SK-N-SH treated with all-trans-retinoic acid at 6 μM for 48 hours (cell line): ENCODE data around the gene NUP133.

Experiments used
- ATAC-seq: fragments of 200-7000 bp; cut with Tn5 transposase; 3 replicates; pipeline ENCODE4 v1.9.1; 2020; ENCODE audit warnings: mild to moderate bottlenecking, moderate library complexity
- ARNTL ChIP-seq: fragments of 450-650 bp; formaldehyde crosslinking; IDR thresholded peaks from 2 replicates; pipeline ENCODE4 v1.5.0; 2020; ENCODE audit warnings: low read depth, mild to moderate bottlenecking, moderate library complexity, borderline replicate concordance
- BACH2 ChIP-seq: fragments of 250-450 bp; sonication (Bioruptor Pico); IDR thresholded peaks from 2 replicates; pipeline ENCODE4 v1.9.0; 2021; ENCODE audit warnings: mild to moderate bottlenecking, borderline replicate concordance
- ESRRG ChIP-seq: fragments of 250-450 bp; sonication (Bioruptor Pico); IDR thresholded peaks from 2 replicates; pipeline ENCODE4 v1.6.1; 2021; ENCODE audit warnings: mild to moderate bottlenecking
- GLIS3 ChIP-seq: fragments of 250-450 bp; sonication (Bioruptor Pico); IDR thresholded peaks from 2 replicates; pipeline ENCODE4 v1.5.0; 2020; ENCODE audit warnings: mild to moderate bottlenecking, moderate library complexity
- ISL1 ChIP-seq: fragments of 250-450 bp; sonication (Bioruptor Pico); IDR thresholded peaks from 2 replicates; pipeline ENCODE4 v2.1.2; 2022; ENCODE audit warnings: mild to moderate bottlenecking, moderate library complexity
- OSR1 ChIP-seq: fragments of 250-450 bp; sonication (Bioruptor Pico); IDR thresholded peaks from 2 replicates; pipeline ENCODE4 v1.8.0; 2022; ENCODE audit warnings: moderate library complexity, mild to moderate bottlenecking, inconsistent platforms
- PPARA ChIP-seq: fragments of 250-450 bp; sonication (Bioruptor Pico); IDR thresholded peaks from 2 replicates; pipeline ENCODE4 v1.5.0; 2020; ENCODE audit warnings: mild to moderate bottlenecking, borderline replicate concordance
- RARB ChIP-seq: fragments of 250-450 bp; sonication (Bioruptor Pico); IDR thresholded peaks from 2 replicates; pipeline ENCODE4 v1.8.0; 2021; ENCODE audit warnings: mild to moderate bottlenecking, moderate library complexity
- SNAI2 ChIP-seq: fragments of 250-450 bp; sonication (Bioruptor Pico); IDR thresholded peaks from 2 replicates; pipeline ENCODE4 v1.5.0; 2020; ENCODE audit warnings: mild to moderate bottlenecking, moderate library complexity
- TCF4 ChIP-seq: fragments of 250-450 bp; sonication (Bioruptor Pico); IDR thresholded peaks from 2 replicates; pipeline ENCODE4 v1.8.0; 2021; ENCODE audit warnings: mild to moderate bottlenecking, moderate library complexity, borderline replicate concordance
- TOX ChIP-seq: fragments of 250-450 bp; sonication (Bioruptor Pico); IDR thresholded peaks from 2 replicates; pipeline ENCODE4 v1.8.0; 2021; ENCODE audit warnings: mild to moderate bottlenecking, moderate library complexity, borderline replicate concordance
- ZC3H10 ChIP-seq: fragments of 250-450 bp; sonication (Bioruptor Pico); IDR thresholded peaks from 2 replicates; pipeline ENCODE4 v1.5.1; 2021; ENCODE audit warnings: mild to moderate bottlenecking, moderate library complexity
- ZFP3 ChIP-seq: fragments of 250-450 bp; sonication (Bioruptor Pico); IDR thresholded peaks from 2 replicates; pipeline ENCODE4 v1.5.0; 2020; ENCODE audit warnings: mild to moderate bottlenecking, moderate library complexity
- ZFP30 ChIP-seq: fragments of 450-650 bp; formaldehyde crosslinking; IDR thresholded peaks from 2 replicates; pipeline ENCODE4 v1.5.0; 2022; ENCODE audit warnings: mild to moderate bottlenecking, moderate library complexity
- ZNF70 ChIP-seq: fragments of 450-650 bp; formaldehyde crosslinking; IDR thresholded peaks from 2 replicates; pipeline ENCODE4 v1.5.0; 2020; ENCODE audit warnings: mild to moderate bottlenecking, moderate library complexity
- ZNF8 ChIP-seq: fragments of 450-650 bp; formaldehyde crosslinking; IDR thresholded peaks from 2 replicates; pipeline ENCODE4 v1.5.0; 2020; ENCODE audit warnings: mild to moderate bottlenecking, moderate library complexity
- TF ChIP-seq, protein P1 (sequence below): fragments of 250-450 bp; sonication (Bioruptor Pico); IDR thresholded peaks from 2 replicates; pipeline ENCODE4 v1.5.0; 2020; ENCODE audit warnings: mild to moderate bottlenecking, moderate library complexity
- TF ChIP-seq, protein P2 (sequence below): fragments of 250-450 bp; sonication (Bioruptor Pico); IDR thresholded peaks from 2 replicates; pipeline ENCODE4 v1.8.0; 2020; ENCODE audit warnings: mild to moderate bottlenecking, moderate library complexity, borderline replicate concordance
- TF ChIP-seq, protein P3 (sequence below): fragments of 250-450 bp; sonication (Bioruptor Pico); IDR thresholded peaks from 2 replicates; pipeline ENCODE4 v1.5.1; 2021; ENCODE audit warnings: mild to moderate bottlenecking, moderate library complexity
- TF ChIP-seq, protein P4 (sequence below): fragments of 250-450 bp; sonication (Bioruptor Pico); IDR thresholded peaks from 2 replicates; pipeline ENCODE4 v1.8.0; 2021; ENCODE audit warnings: low read depth, mild to moderate bottlenecking, moderate library complexity, borderline replicate concordance

NUP133 gene

DNA sequence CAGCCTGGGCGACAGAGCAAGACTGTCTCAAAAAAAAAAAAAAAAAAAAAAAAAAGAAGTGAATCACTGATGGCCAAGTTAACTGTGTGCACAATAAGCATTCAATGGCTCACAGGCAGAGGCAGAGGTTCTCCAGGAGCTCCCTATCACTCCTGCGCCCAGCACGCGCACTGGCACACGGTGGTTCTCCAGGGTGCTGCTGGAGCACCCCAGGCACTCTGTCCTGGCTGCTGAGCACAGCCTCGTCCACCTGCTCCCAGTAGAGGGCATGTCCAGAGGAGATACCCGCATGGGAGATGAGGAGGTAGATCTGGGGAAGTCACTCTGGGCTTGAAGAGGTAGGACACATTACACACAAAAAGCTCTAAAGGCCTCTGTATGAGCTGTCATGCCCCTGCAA lies 21.5 kb upstream of the NUP133 start:
- ATAC-seq = no peak; the same call in 1 of the 3 replicates
- TF ChIP-seq, protein P1, sequence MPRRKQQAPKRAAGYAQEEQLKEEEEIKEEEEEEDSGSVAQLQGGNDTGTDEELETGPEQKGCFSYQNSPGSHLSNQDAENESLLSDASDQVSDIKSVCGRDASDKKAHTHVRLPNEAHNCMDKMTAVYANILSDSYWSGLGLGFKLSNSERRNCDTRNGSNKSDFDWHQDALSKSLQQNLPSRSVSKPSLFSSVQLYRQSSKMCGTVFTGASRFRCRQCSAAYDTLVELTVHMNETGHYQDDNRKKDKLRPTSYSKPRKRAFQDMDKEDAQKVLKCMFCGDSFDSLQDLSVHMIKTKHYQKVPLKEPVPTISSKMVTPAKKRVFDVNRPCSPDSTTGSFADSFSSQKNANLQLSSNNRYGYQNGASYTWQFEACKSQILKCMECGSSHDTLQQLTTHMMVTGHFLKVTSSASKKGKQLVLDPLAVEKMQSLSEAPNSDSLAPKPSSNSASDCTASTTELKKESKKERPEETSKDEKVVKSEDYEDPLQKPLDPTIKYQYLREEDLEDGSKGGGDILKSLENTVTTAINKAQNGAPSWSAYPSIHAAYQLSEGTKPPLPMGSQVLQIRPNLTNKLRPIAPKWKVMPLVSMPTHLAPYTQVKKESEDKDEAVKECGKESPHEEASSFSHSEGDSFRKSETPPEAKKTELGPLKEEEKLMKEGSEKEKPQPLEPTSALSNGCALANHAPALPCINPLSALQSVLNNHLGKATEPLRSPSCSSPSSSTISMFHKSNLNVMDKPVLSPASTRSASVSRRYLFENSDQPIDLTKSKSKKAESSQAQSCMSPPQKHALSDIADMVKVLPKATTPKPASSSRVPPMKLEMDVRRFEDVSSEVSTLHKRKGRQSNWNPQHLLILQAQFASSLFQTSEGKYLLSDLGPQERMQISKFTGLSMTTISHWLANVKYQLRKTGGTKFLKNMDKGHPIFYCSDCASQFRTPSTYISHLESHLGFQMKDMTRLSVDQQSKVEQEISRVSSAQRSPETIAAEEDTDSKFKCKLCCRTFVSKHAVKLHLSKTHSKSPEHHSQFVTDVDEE (CRISPR knock-in tag) = no peak
- TF ChIP-seq, protein P2, sequence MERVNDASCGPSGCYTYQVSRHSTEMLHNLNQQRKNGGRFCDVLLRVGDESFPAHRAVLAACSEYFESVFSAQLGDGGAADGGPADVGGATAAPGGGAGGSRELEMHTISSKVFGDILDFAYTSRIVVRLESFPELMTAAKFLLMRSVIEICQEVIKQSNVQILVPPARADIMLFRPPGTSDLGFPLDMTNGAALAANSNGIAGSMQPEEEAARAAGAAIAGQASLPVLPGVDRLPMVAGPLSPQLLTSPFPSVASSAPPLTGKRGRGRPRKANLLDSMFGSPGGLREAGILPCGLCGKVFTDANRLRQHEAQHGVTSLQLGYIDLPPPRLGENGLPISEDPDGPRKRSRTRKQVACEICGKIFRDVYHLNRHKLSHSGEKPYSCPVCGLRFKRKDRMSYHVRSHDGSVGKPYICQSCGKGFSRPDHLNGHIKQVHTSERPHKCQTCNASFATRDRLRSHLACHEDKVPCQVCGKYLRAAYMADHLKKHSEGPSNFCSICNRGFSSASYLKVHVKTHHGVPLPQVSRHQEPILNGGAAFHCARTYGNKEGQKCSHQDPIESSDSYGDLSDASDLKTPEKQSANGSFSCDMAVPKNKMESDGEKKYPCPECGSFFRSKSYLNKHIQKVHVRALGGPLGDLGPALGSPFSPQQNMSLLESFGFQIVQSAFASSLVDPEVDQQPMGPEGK (CRISPR knock-in tag) = no peak
- TF ChIP-seq SNAI2 (CRISPR knock-in tag) = no peak
- TF ChIP-seq TCF4 = no peak
- no peak for TF ChIP-seq ESRRG (CRISPR knock-in tag)
- no peak for TF ChIP-seq ZC3H10 (CRISPR knock-in tag)
- TF ChIP-seq, all 23 proteins: peak for 0

DNA sequence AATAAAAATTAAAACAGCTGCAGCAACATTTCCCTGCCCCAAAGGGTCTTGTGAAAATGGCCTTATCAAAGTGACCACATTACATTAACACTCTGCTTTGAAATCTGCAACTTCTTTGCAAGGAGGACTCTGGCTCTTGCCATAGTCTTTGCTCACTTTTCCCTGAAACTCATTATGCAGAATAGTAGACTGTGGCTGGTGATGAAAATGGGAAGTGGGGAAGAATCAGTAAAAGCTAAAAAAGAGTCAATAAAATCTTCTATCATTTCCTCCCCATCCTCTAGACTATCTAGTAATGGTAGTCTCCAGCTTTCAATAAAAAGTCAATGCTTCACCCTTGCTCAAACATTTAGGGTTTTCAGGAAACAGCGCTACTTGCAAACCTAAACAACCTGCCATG lies 18.6 kb upstream of the NUP133 start:
- ATAC-seq = no peak
- no peak for TF ChIP-seq ZFP3 (CRISPR knock-in tag)
- TF ChIP-seq GLIS3 (CRISPR knock-in tag) = no peak

DNA sequence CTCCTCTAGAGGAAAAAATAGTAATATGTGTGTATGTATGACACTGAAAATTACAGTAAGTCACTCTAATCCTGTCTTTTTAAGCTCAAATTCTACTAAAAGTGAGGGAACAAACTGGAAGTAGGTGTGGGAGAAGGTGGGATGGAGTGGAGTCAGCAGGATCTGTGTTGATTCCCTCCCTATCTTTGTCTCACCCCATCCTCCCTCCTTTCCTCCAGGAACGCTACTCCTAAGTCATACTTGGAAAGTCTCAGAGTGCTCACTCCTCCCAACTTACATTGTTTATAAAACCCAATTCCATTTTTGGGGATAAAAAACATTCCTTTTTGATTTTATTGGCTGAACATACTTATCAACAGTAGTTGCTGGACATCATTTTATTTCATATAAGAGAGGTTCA lies 14.9 kb upstream of the NUP133 start:
- ATAC-seq = no peak
- TF ChIP-seq, protein P2 (CRISPR knock-in tag) = no peak
- TF ChIP-seq TOX (CRISPR knock-in tag) = no peak
- no peak for TF ChIP-seq ESRRG (CRISPR knock-in tag)
- no peak for TF ChIP-seq ZNF8 (CRISPR knock-in tag)
- TF ChIP-seq, protein P3, sequence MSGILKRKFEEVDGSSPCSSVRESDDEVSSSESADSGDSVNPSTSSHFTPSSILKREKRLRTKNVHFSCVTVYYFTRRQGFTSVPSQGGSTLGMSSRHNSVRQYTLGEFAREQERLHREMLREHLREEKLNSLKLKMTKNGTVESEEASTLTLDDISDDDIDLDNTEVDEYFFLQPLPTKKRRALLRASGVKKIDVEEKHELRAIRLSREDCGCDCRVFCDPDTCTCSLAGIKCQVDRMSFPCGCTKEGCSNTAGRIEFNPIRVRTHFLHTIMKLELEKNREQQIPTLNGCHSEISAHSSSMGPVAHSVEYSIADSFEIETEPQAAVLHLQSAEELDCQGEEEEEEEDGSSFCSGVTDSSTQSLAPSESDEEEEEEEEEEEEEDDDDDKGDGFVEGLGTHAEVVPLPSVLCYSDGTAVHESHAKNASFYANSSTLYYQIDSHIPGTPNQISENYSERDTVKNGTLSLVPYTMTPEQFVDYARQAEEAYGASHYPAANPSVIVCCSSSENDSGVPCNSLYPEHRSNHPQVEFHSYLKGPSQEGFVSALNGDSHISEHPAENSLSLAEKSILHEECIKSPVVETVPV = no peak
- no peak for TF ChIP-seq ZFP30 (CRISPR knock-in tag)
- no peak for TF ChIP-seq BACH2 (CRISPR knock-in tag)
- TF ChIP-seq SNAI2 (CRISPR knock-in tag) = no peak
- TF ChIP-seq TCF4 = no peak
- TF ChIP-seq ISL1 (CRISPR knock-in tag) = no peak
- TF ChIP-seq, protein P4, sequence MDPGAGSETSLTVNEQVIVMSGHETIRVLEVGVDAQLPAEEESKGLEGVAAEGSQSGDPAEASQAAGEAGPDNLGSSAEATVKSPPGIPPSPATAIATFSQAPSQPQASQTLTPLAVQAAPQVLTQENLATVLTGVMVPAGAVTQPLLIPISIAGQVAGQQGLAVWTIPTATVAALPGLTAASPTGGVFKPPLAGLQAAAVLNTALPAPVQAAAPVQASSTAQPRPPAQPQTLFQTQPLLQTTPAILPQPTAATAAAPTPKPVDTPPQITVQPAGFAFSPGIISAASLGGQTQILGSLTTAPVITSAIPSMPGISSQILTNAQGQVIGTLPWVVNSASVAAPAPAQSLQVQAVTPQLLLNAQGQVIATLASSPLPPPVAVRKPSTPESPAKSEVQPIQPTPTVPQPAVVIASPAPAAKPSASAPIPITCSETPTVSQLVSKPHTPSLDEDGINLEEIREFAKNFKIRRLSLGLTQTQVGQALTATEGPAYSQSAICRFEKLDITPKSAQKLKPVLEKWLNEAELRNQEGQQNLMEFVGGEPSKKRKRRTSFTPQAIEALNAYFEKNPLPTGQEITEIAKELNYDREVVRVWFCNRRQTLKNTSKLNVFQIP (CRISPR knock-in tag) = no peak
- no peak for TF ChIP-seq ZC3H10 (CRISPR knock-in tag)
- no peak for TF ChIP-seq GLIS3 (CRISPR knock-in tag)
- TF ChIP-seq ARNTL (CRISPR knock-in tag) = no peak
- TF ChIP-seq, protein P1 (CRISPR knock-in tag) = no peak
- no peak for TF ChIP-seq ZFP3 (CRISPR knock-in tag)
- no peak for TF ChIP-seq PPARA (CRISPR knock-in tag)
- no peak for TF ChIP-seq ZNF70
- no peak for TF ChIP-seq RARB (CRISPR knock-in tag)
- no peak for TF ChIP-seq OSR1 (CRISPR knock-in tag)
